OCI-LY1 (cell line): Measurements from ENCODE around the gene CELF2.

Experiments
- H2AFZ ChIP-seq: fragments of 200-600 bp; sonication (generic), shearing (Covaris generic); 2 replicates; pipeline ENCODE4 v1.6.0; 2014; ENCODE audit warnings: antibody characterized with exemption, mild to moderate bottlenecking, low read length
- H3F3A ChIP-seq: fragments of 200-600 bp; sonication (generic), shearing (Covaris generic); 2 replicates; pipeline ENCODE4 v1.6.0; 2014; ENCODE audit warnings: mild to moderate bottlenecking, antibody characterized with exemption, low read length, moderate library complexity; ENCODE audit not compliant: insufficient read depth
- H3K27ac ChIP-seq: fragments of 200-600 bp; sonication (generic); 2 replicates; pipeline ENCODE4 v1.5.1; 2014; ENCODE audit warnings: low read length, mixed run types, mild to moderate bottlenecking, low read depth; ENCODE audit not compliant: poor library complexity, severe bottlenecking
- H3K27me3 ChIP-seq: fragments of 200-600 bp; sonication (generic); 2 replicates; pipeline ENCODE4 v1.6.0; 2014; ENCODE audit warnings: antibody characterized with exemption, mild to moderate bottlenecking, low read length, moderate library complexity; ENCODE audit not compliant: insufficient read depth
- H3K36me3 ChIP-seq: fragments of 200-600 bp; sonication (generic); 2 replicates; pipeline ENCODE4 v1.6.1; 2014; ENCODE audit warnings: mild to moderate bottlenecking, antibody characterized with exemption, low read length, moderate library complexity, mixed read lengths; ENCODE audit not compliant: insufficient read depth
- H3K4me1 ChIP-seq: fragments of 200-600 bp; sonication (generic); 2 replicates; pipeline ENCODE4 v1.5.1; 2014; ENCODE audit warnings: mild to moderate bottlenecking, low read length, moderate library complexity; ENCODE audit not compliant: insufficient read depth, severe bottlenecking
- H3K4me2 ChIP-seq: fragments of 200-600 bp; sonication (generic), shearing (Covaris generic); 2 replicates; pipeline ENCODE4 v1.6.1; 2014; ENCODE audit warnings: low read length
- H3K4me3 ChIP-seq: fragments of 200-600 bp; sonication (generic); 2 replicates; pipeline ENCODE4 v1.5.1; 2014; ENCODE audit warnings: low read length, low read depth, mild to moderate bottlenecking, mixed read lengths; ENCODE audit not compliant: poor library complexity, severe bottlenecking
- H3K79me2 ChIP-seq: fragments of 200-600 bp; shearing (Covaris generic); 2 replicates; pipeline ENCODE4 v1.6.1; 2016; ENCODE audit warnings: mixed run types, low read length, mixed read lengths; ENCODE audit not compliant: insufficient read depth
- H3K9ac ChIP-seq: fragments of 200-600 bp; sonication (generic), shearing (Covaris generic); 2 replicates; pipeline ENCODE4 v1.6.1; 2014; ENCODE audit warnings: mild to moderate bottlenecking, low read length, mixed read lengths
- H3K9me2 ChIP-seq: fragments of 200-600 bp; sonication (generic), shearing (Covaris generic); 2 replicates; pipeline ENCODE4 v1.6.1; 2014; ENCODE audit warnings: low read depth, mild to moderate bottlenecking, low read length, mixed read lengths
- H3K9me3 ChIP-seq: fragments of 200-600 bp; shearing (Covaris generic); 2 replicates; pipeline ENCODE4 v1.6.1; 2014; ENCODE audit warnings: low read length, mixed read lengths
- H4K20me1 ChIP-seq: fragments of 200-600 bp; sonication (generic), shearing (Covaris generic); 2 replicates; pipeline ENCODE4 v1.6.0; 2016; ENCODE audit warnings: mild to moderate bottlenecking, low read length; ENCODE audit not compliant: insufficient read depth
- CTCF ChIP-seq: fragments of 200-600 bp; sonication (generic), shearing (Covaris generic); IDR thresholded peaks from 2 replicates; pipeline ENCODE4 v1.5.1; 2017; ENCODE audit warnings: mild to moderate bottlenecking, antibody characterized with exemption, low read length, moderate library complexity, mixed read lengths
- EZH2 ChIP-seq: fragments of 200-600 bp; sonication (generic), shearing (Covaris generic); IDR thresholded peaks from 2 replicates; pipeline ENCODE4 v1.8.0; 2017; ENCODE audit warnings: borderline replicate concordance, mixed run types, mild to moderate bottlenecking, antibody characterized with exemption, low read length, moderate library complexity, mixed read lengths

The CELF2 gene

GRCh38 chr10:11086177-11086840 is 68.6 kb downstream of the CELF2 start:
- no peaks in the 10 kb centered on the region for H3K9me2 ChIP-seq
- no peak for TF ChIP-seq EZH2
- TF ChIP-seq CTCF, result no peak
- H3K9ac ChIP-seq, result no peak overlapping the region
- no peaks in the 10 kb centered on the region for H3F3A ChIP-seq
- no peaks in the 10 kb centered on the region for H3K4me1 ChIP-seq
- H2AFZ ChIP-seq, result no peak overlapping the region
- no peak overlapping the region for H3K4me2 ChIP-seq
- no peaks in the 10 kb centered on the region for H4K20me1 ChIP-seq
- H3K27ac ChIP-seq, result no peak overlapping the region
- no peak overlapping the region for H3K4me3 ChIP-seq
- no peaks in the 10 kb centered on the region for H3K27me3 ChIP-seq
- no peaks in the 10 kb centered on the region for H3K79me2 ChIP-seq
- no peaks in the 10 kb centered on the region for H3K9me3 ChIP-seq
- no peaks in the 10 kb centered on the region for H3K36me3 ChIP-seq

GRCh38 chr10:11087372-11087771 is 69.7 kb downstream of the CELF2 start:
- Histone ChIP-seq H3K27ac (no peak overlapping the region), H3K36me3 (no peaks in the 10 kb centered on the region), H3K9me2 (no peaks in the 10 kb centered on the region), H3K79me2 (no peaks in the 10 kb centered on the region), H3K9me3 (no peaks in the 10 kb centered on the region), H3K4me3 (no peak overlapping the region), H3K4me2 (no peak overlapping the region), H3K27me3 (no peaks in the 10 kb centered on the region), H3F3A (no peaks in the 10 kb centered on the region), H4K20me1 (no peaks in the 10 kb centered on the region), H3K9ac (no peak overlapping the region), H2AFZ (no peak overlapping the region), H3K4me1 (no peaks in the 10 kb centered on the region)
- TF ChIP-seq EZH2 (no peak), CTCF (no peak)

GRCh38 chr10:11088709-11089108 is 71.0 kb downstream of the CELF2 start:
- H3F3A ChIP-seq, result no peaks in the 10 kb centered on the region

More at GRCh38 chr10:11088709-11089108, 71.0 kb downstream of the CELF2 start:
- Histone ChIP-seq H3K9me2 (no peaks in the 10 kb centered on the region), H3K4me2 (no peak overlapping the region), H2AFZ (no peak overlapping the region), H3K9ac (no peak overlapping the region), H3K9me3 (no peaks in the 10 kb centered on the region), H3K4me3 (no peak overlapping the region), H3K36me3 (no peaks in the 10 kb centered on the region), H3K27me3 (no peaks in the 10 kb centered on the region), H3K79me2 (no peaks in the 10 kb centered on the region), H4K20me1 (no peaks in the 10 kb centered on the region), H3K27ac (no peak overlapping the region), H3K4me1 (no peaks in the 10 kb centered on the region)
- TF ChIP-seq EZH2, result no peak
- TF ChIP-seq CTCF, result no peak
